Pancreas (tissue), 10 donors: Measurements from ENCODE around the gene GPX6. TPM values are rescaled to one million over a fixed set of nuclear protein-coding genes. Genes with fewer than 3 reads are reported as not detected.

Experiments used
- ATAC-seq, 4 donors: fragments of 200-7000 bp; cut with Tn5 transposase; one replicate each; pipeline versions ENCODE4 v1.8.0 to v1.9.1; 2020; ENCODE audit warnings: mild to moderate bottlenecking in 4 of 4, moderate library complexity in 4 of 4
- DNase-seq, 6 donors: peaks; one replicate each; pipeline ENCODE4 v3.0.0-alpha.2; 2020
- FAIRE-seq: peaks from 2 replicates; lab custom pipeline; 2012; peaks lifted over from hg19 to GRCh38; lab: Jason Lieb, UNC
- H3K27ac ChIP-seq, 4 donors: fragments of 200-600 bp; sonication (generic); 1 replicate in 3 of 4; 2 replicates in 1 of 4; pipeline versions ENCODE4 v1.5.0 to v1.8.0; 2020
- H3K27me3 ChIP-seq, 4 donors: fragments of 200-600 bp; one replicate each; pipeline ENCODE4 v1.8.0; 2021
- H3K36me3 ChIP-seq, 3 donors: fragments of 200-600 bp; sonication (generic) in 1 of 3; one replicate each; pipeline versions ENCODE4 v1.5.0 to v1.8.0; 2020 to 2021
- H3K4me1 ChIP-seq, 3 donors: fragments of 200-600 bp; one replicate each; pipeline ENCODE4 v1.8.0; 2021
- H3K4me3 ChIP-seq, 4 donors: fragments of 200-600 bp; sonication (generic) in 2 of 4; one replicate each; pipeline versions ENCODE4 v1.5.0 to v1.8.0; 2020 to 2021
- H3K9me3 ChIP-seq, 4 donors: fragments of 200-600 bp; one replicate each; pipeline ENCODE4 v1.8.0; 2021
- WGBS, 2 donors: extraction: QIAGEN DNeasy Blood & Tissue Kit; methylation state at CpG; one replicate each; pipeline ENCODE4 v1.1.7; 2013; 5-methylcytosine and 5-hydroxymethylcytosine counted together
- intact Hi-C, 3 donors: fragments of 100-400 bp; cut with DNase I; formaldehyde crosslinking; loops; one replicate each; pipeline versions ENCODE4 v1.11.1 to v1.14.2; 2022
- polyA plus RNA-seq, 2 donors: library from polyadenylated mRNA; stranded (reverse); fragments of 200-250 nt; gene quantifications; one replicate each; pipeline ENCODE4 v1.2.3, GENCODE V29; 2013
- total RNA-seq, 6 donors: library from RNA; stranded (reverse); fragmentation: NEBNext Ultra II Directional in 4 of 6; extraction: Animal tissue kit (Norgen Biotek cat#: 25700) in 4 of 6; gene quantifications; one replicate each; pipeline versions ENCODE4 v1.2.1 to v1.2.4, GENCODE V29; 2021 to 2023
- TF ChIP-seq, protein P1 (sequence below), 4 donors: fragments of 200-600 bp; sonication (generic) in 3 of 4; IDR thresholded peaks; one replicate each; pipeline versions ENCODE4 v1.5.0 to v1.8.0; 2021; ENCODE audit warnings: antibody characterized with exemption in 4 of 4
- donor health status: healthy with polysubstance abuse.
- donor health status: DM: no; HTN: no; CAD: no; lungs with moderate emphysema.
- donor health status: DM: no; HTN: no; CAD: no.
- donor health status: control.
- donor health status: control.
- donor health status: Bipolar disorder and iron deficiency.
- donor health status: DM: yes; HTN: yes; CAD: no.
- donor health status: DM: no; HTN: no; CAD: no.
- donor health status: DM: no; HTN: no; CAD: no.
- donor health status: DM: yes; HTN: yes; CAD: no.

GPX6 gene
- total and polyA plus RNA-seq, 8 donors: not detected

DNA sequence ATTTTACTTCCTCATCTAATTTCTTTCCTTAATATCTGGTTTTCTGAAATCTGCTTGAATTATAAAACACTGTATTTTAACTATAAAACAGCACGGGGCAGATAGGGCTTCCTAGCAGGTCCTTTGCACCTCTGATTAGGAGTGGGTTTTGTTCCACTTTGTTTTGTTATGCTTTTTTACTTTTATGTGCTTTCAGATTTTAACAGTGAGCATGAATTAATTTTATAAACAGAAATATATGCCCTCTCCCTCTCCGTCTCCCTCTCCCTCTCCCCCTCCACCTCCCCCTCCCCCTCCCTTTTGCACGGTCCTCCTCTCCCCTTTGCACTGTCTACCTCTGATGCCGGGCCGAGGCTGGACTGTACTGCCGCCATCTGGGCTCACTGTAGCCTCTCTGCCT is 14.3 kb downstream of the GPX6 start:
- H3K27me3 ChIP-seq: peaks cover 0 to 3% (median 0%) of the 10 kb centered on the region in 4 donors
- intact Hi-C loops: no loop called here
- ATAC-seq (no peak), DNase-seq (no peak), FAIRE-seq (no peak)
- 83 to 89% methylated on average over 6 of the region's 6 CpGs for WGBS, 2 donors
- TF ChIP-seq, protein P1, sequence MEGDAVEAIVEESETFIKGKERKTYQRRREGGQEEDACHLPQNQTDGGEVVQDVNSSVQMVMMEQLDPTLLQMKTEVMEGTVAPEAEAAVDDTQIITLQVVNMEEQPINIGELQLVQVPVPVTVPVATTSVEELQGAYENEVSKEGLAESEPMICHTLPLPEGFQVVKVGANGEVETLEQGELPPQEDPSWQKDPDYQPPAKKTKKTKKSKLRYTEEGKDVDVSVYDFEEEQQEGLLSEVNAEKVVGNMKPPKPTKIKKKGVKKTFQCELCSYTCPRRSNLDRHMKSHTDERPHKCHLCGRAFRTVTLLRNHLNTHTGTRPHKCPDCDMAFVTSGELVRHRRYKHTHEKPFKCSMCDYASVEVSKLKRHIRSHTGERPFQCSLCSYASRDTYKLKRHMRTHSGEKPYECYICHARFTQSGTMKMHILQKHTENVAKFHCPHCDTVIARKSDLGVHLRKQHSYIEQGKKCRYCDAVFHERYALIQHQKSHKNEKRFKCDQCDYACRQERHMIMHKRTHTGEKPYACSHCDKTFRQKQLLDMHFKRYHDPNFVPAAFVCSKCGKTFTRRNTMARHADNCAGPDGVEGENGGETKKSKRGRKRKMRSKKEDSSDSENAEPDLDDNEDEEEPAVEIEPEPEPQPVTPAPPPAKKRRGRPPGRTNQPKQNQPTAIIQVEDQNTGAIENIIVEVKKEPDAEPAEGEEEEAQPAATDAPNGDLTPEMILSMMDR (IDR thresholded peaks at IDR 0.05): no peak
- no peaks in the 10 kb centered on the region for H3K9me3 ChIP-seq
- no peaks in the 10 kb centered on the region for H3K36me3 ChIP-seq
- no peak overlapping the region for H3K4me3 ChIP-seq
- H3K4me1 ChIP-seq: no peaks in the 10 kb centered on the region
- H3K27ac ChIP-seq: no peak overlapping the region

DNA sequence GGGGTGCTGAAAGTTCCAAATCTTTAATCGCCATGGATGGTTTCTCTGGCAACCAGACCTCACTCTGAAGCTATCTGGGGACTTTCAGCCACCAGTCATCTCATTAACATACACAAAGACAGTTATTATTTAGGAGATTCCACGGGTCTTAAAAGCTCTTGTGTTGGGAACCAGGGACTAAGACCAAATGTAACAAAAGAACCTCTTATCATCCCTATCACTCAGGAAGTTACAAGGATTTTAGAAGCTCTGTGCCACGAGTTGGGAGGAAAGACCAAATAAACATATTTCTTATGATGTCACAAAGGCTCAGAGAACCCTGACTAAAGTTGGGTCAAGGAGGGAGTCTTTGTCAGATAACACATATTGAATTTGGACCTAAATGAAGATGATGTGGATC is 17.7 kb downstream of the GPX6 start:
- TF ChIP-seq, protein P1 (IDR thresholded peaks at IDR 0.05): no peak
- intact Hi-C loops: no loop called here
- H3K4me1 ChIP-seq: no peaks in the 10 kb centered on the region
- WGBS, 2 donors: 18 to 38% methylated on average over 3 of the region's 3 CpGs
- no peaks in the 10 kb centered on the region for H3K36me3 ChIP-seq
- H3K27ac ChIP-seq: no peak overlapping the region
- no peaks in the 10 kb centered on the region for H3K9me3 ChIP-seq
- FAIRE-seq (no peak), ATAC-seq (no peak), DNase-seq (no peak)
- H3K4me3 ChIP-seq: no peak overlapping the region
- peaks cover 0 to 18% (median 0%) of the 10 kb centered on the region in 4 donors for H3K27me3 ChIP-seq

DNA sequence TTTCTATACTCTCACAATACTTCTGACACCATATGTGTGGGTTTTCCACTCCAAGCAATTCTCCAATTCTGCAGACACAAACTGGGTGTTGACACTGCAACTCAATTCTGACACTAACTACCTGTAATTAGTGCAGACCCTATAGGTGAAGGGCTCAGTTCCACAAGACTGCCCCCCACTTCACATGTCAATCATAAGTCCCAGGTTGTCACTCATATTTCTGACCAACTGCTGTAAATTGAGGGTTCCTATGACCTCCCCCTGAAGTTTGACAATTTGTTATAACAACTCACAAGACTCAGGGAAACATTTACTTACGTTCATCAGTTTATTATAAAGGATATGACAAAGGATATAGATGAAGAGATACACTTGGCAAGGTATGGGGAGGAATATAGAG is 18.3 kb downstream of the GPX6 start:
- Histone ChIP-seq H3K27me3 (peaks cover 0 to 23% (median 0%) of the 10 kb centered on the region in 4 donors), H3K4me3 (no peak overlapping the region), H3K4me1 (no peaks in the 10 kb centered on the region), H3K9me3 (no peaks in the 10 kb centered on the region), H3K27ac (no peak overlapping the region), H3K36me3 (no peaks in the 10 kb centered on the region)
- WGBS, 2 donors: 34 to 36% methylated on average over 1 of the region's 1 CpG
- intact Hi-C loops: no loop called here
- no peak for FAIRE-seq
- TF ChIP-seq, protein P1 (IDR thresholded peaks at IDR 0.05): no peak
- no peak for DNase-seq
- ATAC-seq: no peak

DNA sequence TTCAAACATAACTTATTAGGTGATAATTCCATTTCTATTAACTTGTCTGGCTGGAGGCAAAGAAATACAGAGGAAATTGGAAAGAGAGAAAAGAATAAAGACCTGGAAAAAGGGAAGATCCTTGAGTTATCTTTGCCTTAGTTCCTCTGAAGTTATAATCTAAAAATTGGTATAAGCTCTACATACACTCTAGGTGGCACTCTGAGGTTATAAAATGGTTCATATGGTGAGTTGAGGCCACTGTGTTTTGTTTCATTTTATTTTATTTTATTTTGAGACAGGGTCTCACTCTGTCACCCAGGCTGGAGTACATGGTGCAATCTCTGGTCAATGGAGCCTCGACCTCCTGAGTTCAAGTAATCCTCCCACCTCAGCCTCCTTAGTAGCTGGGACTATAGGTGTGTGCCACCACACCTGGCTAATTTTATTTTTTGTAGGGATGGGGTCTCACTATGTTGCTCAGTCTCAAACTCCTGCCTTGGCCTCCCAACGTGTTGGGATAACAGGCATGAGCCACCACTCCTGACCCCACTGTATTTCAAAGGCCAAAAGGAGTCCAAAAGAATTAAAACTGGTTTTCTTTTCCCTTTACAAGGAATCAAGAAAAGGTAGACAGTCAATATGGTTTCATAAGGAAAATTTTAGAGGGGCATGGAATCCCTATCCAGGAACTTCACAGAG is 19.4 kb downstream of the GPX6 start:
- TF ChIP-seq, protein P1 (IDR thresholded peaks at IDR 0.05): no peak
- Histone ChIP-seq H3K27ac (no peak overlapping the region), H3K4me3 (no peak overlapping the region), H3K9me3 (no peaks in the 10 kb centered on the region), H3K36me3 (no peaks in the 10 kb centered on the region), H3K27me3 (peaks cover 0 to 29% (median 0%) of the 10 kb centered on the region in 4 donors), H3K4me1 (no peaks in the 10 kb centered on the region)
- intact Hi-C loops: no loop called here
- FAIRE-seq (no peak), ATAC-seq (no peak), DNase-seq (no peak)
- WGBS, 2 donors: 26 to 35% methylated on average over 2 of the region's 2 CpGs

DNA sequence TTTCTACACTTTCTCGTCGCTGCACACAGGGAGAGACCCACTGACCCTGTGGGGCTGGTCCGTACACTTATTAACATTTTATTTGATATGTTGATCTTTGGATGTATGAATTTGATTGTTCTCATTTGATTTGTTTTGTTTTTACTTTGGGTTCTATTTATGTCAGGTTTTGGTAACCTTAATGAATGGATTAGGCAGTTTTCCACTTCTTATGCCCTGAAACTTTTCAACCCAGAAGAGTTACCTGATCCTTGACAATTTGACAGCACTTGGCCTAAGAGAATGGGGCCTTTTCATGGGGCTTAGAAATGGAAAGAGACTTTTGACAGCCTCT is 23.6 kb downstream of the GPX6 start:
- no peak for FAIRE-seq

More for the DNA sequence above, 23.6 kb downstream of the GPX6 start:
- ATAC-seq: no peak
- Histone ChIP-seq H3K4me3 (no peak overlapping the region), H3K27me3 (peaks cover 0 to 41% (median 0%) of the 10 kb centered on the region in 4 donors), H3K9me3 (no peaks in the 10 kb centered on the region), H3K36me3 (no peaks in the 10 kb centered on the region), H3K27ac (no peak overlapping the region), H3K4me1 (no peaks in the 10 kb centered on the region)
- TF ChIP-seq, protein P1 (IDR thresholded peaks at IDR 0.05): no peak
- DNase-seq: no peak
- intact Hi-C loops: no loop called here
- 30 to 33% methylated on average over 3 of the region's 3 CpGs for WGBS, 2 donors
